A549 (cell line): ENCODE measurements around the gene AUTS2. TPM values are rescaled to one million over a fixed set of nuclear protein-coding genes. Genes with fewer than 3 reads are reported as not detected.

Source experiments
- ATAC-seq, 2 experiments: fragments of 200-7000 bp in 1 of 2; fragments of >200 bp in 1 of 2; cut with Nextera tagmentation in 1 of 2; cut with Tn5 transposase in 1 of 2; 3 replicates each; pipeline versions ENCODE4 v1.8.0 to v1.9.1; 2018 to 2020; ENCODE audit warnings: mild to moderate bottlenecking in 1 of 2, moderate library complexity in 1 of 2
- CTCF ChIA-PET: fragments of 300-600 bp; sonication (Branson Sonifier 250); formaldehyde crosslinking; extraction: SDS; loops from one replicate; lab custom pipeline; 2021; ENCODE audit warnings: antibody characterized with exemption, inconsistent platforms; lab: Yijun Ruan, JAX
- POLR2A ChIA-PET: fragments of 350-600 bp; formaldehyde crosslinking; extraction: SDS; loops from one replicate; lab custom pipeline; 2021; ENCODE audit warnings: antibody characterized with exemption, inconsistent platforms; lab: Yijun Ruan, JAX
- DNase-seq, 2 experiments: peaks; one replicate each; pipeline versions ENCODE4 v3.0.0 to v3.0.0-alpha.2; 2011 to 2016; ENCODE audit warnings: low read depth in 1 of 2, low spot score in 1 of 2
- FAIRE-seq: peaks from 2 replicates; lab custom pipeline; 2011; peaks lifted over from hg19 to GRCh38; lab: Jason Lieb, UNC
- H3K27ac ChIP-seq, 2 experiments: fragments of >200 bp; sonication (Bioruptor Twin); formaldehyde crosslinking; 3 replicates each; pipeline ENCODE4 v1.5.1; 2016 to 2017
- H3K4me1 ChIP-seq: fragments of >200 bp; sonication (Bioruptor Twin); formaldehyde crosslinking; 3 replicates; pipeline ENCODE4 v1.6.1; 2016
- H3K4me2 ChIP-seq: fragments of >200 bp; sonication (Bioruptor Twin); formaldehyde crosslinking; 3 replicates; pipeline ENCODE4 v1.6.1; 2016
- H3K4me3 ChIP-seq: fragments of >200 bp; sonication (Bioruptor Twin); formaldehyde crosslinking; 3 replicates; pipeline ENCODE4 v1.5.1; 2016
- H3K9me3 ChIP-seq: fragments of >200 bp; sonication (Bioruptor Twin); formaldehyde crosslinking; 3 replicates; pipeline ENCODE4 v1.6.1; 2016
- CBX8 ChIP-seq: fragments of 200-600 bp; sonication (generic); IDR thresholded peaks from 2 replicates; pipeline ENCODE4 v1.6.1; 2016
- CEBPB ChIP-seq, 2 experiments: fragments of >200 bp in 1 of 2; sonication (Bioruptor Twin) in 1 of 2; formaldehyde crosslinking in 1 of 2; IDR thresholded peaks; 2 replicates each; pipeline ENCODE4 v1.6.1; 2012 to 2016
- EHMT2 ChIP-seq: fragments of 200-600 bp; sonication (generic); IDR thresholded peaks from 2 replicates; pipeline ENCODE4 v1.6.1; 2016; ENCODE audit warnings: antibody characterized with exemption, low read depth, mild to moderate bottlenecking, moderate library complexity
- ELK1 ChIP-seq: fragments of 150-350 bp; IDR thresholded peaks from 2 replicates; pipeline ENCODE4 v1.6.1; 2014; ENCODE audit warnings: low read depth, mild to moderate bottlenecking, low read length
- FOSL2 ChIP-seq, 2 experiments: fragments of 450-650 bp in 1 of 2; fragments of >200 bp in 1 of 2; sonication (Bioruptor Twin) in 1 of 2; formaldehyde crosslinking; IDR thresholded peaks; 2 replicates each; pipeline versions ENCODE4 v1.5.0 to v1.6.1; 2016 to 2020; ENCODE audit warnings: mild to moderate bottlenecking in 1 of 2, moderate library complexity in 1 of 2
- FOXS1 ChIP-seq: fragments of 250-450 bp; sonication (Bioruptor Pico); IDR thresholded peaks from 2 replicates; pipeline ENCODE4 v1.5.0; 2020; ENCODE audit warnings: mild to moderate bottlenecking, moderate library complexity
- HMGXB4 ChIP-seq: fragments of 250-450 bp; sonication (Bioruptor Pico); IDR thresholded peaks from 2 replicates; pipeline ENCODE4 v1.5.0; 2021; ENCODE audit warnings: mild to moderate bottlenecking, moderate library complexity, borderline replicate concordance
- HOXB13 ChIP-seq: fragments of 250-450 bp; sonication (Bioruptor Pico); IDR thresholded peaks from 2 replicates; pipeline ENCODE4 v1.5.0; 2020; ENCODE audit warnings: low read depth, mild to moderate bottlenecking, moderate library complexity
- JUN ChIP-seq, 2 experiments: fragments of >200 bp; sonication (Bioruptor Twin); formaldehyde crosslinking; IDR thresholded peaks; 2 replicates in 1 of 2; 3 replicates in 1 of 2; pipeline ENCODE4 v1.6.1; 2016 to 2017
- JUNB ChIP-seq: fragments of >200 bp; sonication (Bioruptor Twin); formaldehyde crosslinking; IDR thresholded peaks from 2 replicates; pipeline ENCODE4 v1.6.1; 2016
- KDM1A ChIP-seq: fragments of 200-600 bp; sonication (generic); IDR thresholded peaks from 2 replicates; pipeline ENCODE4 v1.6.1; 2016; ENCODE audit warnings: low read depth, mild to moderate bottlenecking
- MAFK ChIP-seq: fragments of 450-650 bp; IDR thresholded peaks from 2 replicates; pipeline ENCODE4 v1.6.1; 2014; ENCODE audit not compliant: partially characterized antibody
- NR3C1 ChIP-seq: fragments of >200 bp; sonication (Bioruptor Twin); formaldehyde crosslinking; IDR thresholded peaks from 3 replicates; pipeline ENCODE4 v1.6.1; 2017
- PHF8 ChIP-seq: fragments of 200-600 bp; sonication (generic); IDR thresholded peaks from 2 replicates; pipeline ENCODE4 v1.6.1; 2016; ENCODE audit warnings: low read depth, mild to moderate bottlenecking, antibody characterized with exemption, moderate library complexity, borderline replicate concordance
- RARB ChIP-seq: fragments of 250-450 bp; sonication (Bioruptor Pico); IDR thresholded peaks from 2 replicates; pipeline ENCODE4 v1.8.0; 2021; ENCODE audit warnings: mild to moderate bottlenecking, moderate library complexity
- RCOR1 ChIP-seq: fragments of 150-350 bp; IDR thresholded peaks from 2 replicates; pipeline ENCODE4 v1.6.1; 2014; ENCODE audit warnings: antibody characterized with exemption, low read length, low read depth
- USF2 ChIP-seq: fragments of 450-650 bp; IDR thresholded peaks from 2 replicates; pipeline ENCODE4 v1.6.1; 2014; ENCODE audit warnings: antibody characterized with exemption
- ZSCAN20 ChIP-seq: fragments of 250-450 bp; sonication (Bioruptor Pico); IDR thresholded peaks from 2 replicates; pipeline ENCODE4 v1.8.0; 2022; ENCODE audit warnings: mild to moderate bottlenecking, moderate library complexity
- WGBS: methylation state at CpG from one replicate; pipeline ENCODE4 v1.1.6; 2017; ENCODE audit errors: missing lambda C conversion rate; 5-methylcytosine and 5-hydroxymethylcytosine counted together
- polyA plus RNA-seq, 4 experiments: library from polyadenylated mRNA; depleted of rRNA in 3 of 4; stranded (reverse); fragments of >200 nt; fragmentation: RNase III in 1 of 4; extraction: RNeasy Plus Mini Kit Qiagen cat#74134 plus additional on column Dnase treatment in 1 of 4; gene quantifications; 2 replicates in 3 of 4; 3 replicates in 1 of 4; pipeline ENCODE4 v1.2.3, GENCODE V29; 2011 to 2017
- TF ChIP-seq, protein P1 (sequence below): IDR thresholded peaks from 2 replicates; pipeline ENCODE4 v1.6.1; 2012; ENCODE audit warnings: low read depth, borderline replicate concordance
- TF ChIP-seq, protein P2 (sequence below): fragments of >200 bp; sonication (Bioruptor Twin); formaldehyde crosslinking; IDR thresholded peaks from 3 replicates; pipeline ENCODE4 v1.5.1; 2016
- TF ChIP-seq, protein P3 (sequence below): IDR thresholded peaks from 2 replicates; pipeline ENCODE4 v1.6.1; 2012

The AUTS2 gene
- polyA plus RNA-seq, 2 of the 4 experiments (the other 2 are of a cell fraction), result 1.6 to 3.6 TPM

GRCh38 chr7:70474639-70475234 is 876.5 kb downstream of the AUTS2 start:
- no peak for TF ChIP-seq KDM1A
- no peak for TF ChIP-seq JUN (IDR thresholded peaks at IDR 0.05)
- TF ChIP-seq CEBPB (IDR thresholded peaks at IDR 0.05), result no peak
- TF ChIP-seq HOXB13 (CRISPR knock-in tag), result no peak
- TF ChIP-seq, protein P1, sequence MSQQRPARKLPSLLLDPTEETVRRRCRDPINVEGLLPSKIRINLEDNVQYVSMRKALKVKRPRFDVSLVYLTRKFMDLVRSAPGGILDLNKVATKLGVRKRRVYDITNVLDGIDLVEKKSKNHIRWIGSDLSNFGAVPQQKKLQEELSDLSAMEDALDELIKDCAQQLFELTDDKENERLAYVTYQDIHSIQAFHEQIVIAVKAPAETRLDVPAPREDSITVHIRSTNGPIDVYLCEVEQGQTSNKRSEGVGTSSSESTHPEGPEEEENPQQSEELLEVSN, result no peak
- TF ChIP-seq, protein P2, sequence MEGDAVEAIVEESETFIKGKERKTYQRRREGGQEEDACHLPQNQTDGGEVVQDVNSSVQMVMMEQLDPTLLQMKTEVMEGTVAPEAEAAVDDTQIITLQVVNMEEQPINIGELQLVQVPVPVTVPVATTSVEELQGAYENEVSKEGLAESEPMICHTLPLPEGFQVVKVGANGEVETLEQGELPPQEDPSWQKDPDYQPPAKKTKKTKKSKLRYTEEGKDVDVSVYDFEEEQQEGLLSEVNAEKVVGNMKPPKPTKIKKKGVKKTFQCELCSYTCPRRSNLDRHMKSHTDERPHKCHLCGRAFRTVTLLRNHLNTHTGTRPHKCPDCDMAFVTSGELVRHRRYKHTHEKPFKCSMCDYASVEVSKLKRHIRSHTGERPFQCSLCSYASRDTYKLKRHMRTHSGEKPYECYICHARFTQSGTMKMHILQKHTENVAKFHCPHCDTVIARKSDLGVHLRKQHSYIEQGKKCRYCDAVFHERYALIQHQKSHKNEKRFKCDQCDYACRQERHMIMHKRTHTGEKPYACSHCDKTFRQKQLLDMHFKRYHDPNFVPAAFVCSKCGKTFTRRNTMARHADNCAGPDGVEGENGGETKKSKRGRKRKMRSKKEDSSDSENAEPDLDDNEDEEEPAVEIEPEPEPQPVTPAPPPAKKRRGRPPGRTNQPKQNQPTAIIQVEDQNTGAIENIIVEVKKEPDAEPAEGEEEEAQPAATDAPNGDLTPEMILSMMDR, result no peak
- TF ChIP-seq CBX8, result no peak
- TF ChIP-seq NR3C1, result no peak
- TF ChIP-seq PHF8, result no peak
- no peak for TF ChIP-seq RCOR1
- no peak for TF ChIP-seq ZSCAN20
- no peak for TF ChIP-seq RARB
- TF ChIP-seq, protein P3, sequence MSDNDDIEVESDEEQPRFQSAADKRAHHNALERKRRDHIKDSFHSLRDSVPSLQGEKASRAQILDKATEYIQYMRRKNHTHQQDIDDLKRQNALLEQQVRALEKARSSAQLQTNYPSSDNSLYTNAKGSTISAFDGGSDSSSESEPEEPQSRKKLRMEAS, result no peak
- TF ChIP-seq USF2, result no peak
- no peak for TF ChIP-seq JUNB
- TF ChIP-seq MAFK, result no peak
- TF ChIP-seq FOSL2 (IDR thresholded peaks at IDR 0.05), result no peak
- no peak for TF ChIP-seq FOSL2 (CRISPR knock-in tag; IDR thresholded peaks at IDR 0.05)
- 31% methylated on average over 5 of the region's 5 CpGs for WGBS
- CTCF ChIA-PET, result no interaction called here
- POLR2A ChIA-PET, result no interaction called here
- no peak overlapping the region for H3K27ac ChIP-seq
- ATAC-seq (no peak), FAIRE-seq (no peak), DNase-seq (no peak)
- H3K4me1 ChIP-seq, result 0 out of 3 replicates have a peak, but pooled peaks cover 5% of the 10 kb centered on the region
- no peak overlapping the region for H3K4me3 ChIP-seq
- H3K9me3 ChIP-seq, result no peaks in the 10 kb centered on the region
- no peak overlapping the region for H3K4me2 ChIP-seq

GRCh38 chr7:70477036-70478010 is 879.0 kb downstream of the AUTS2 start:
- H3K9me3 ChIP-seq, result no peaks in the 10 kb centered on the region
- DNase-seq, result no peak
- POLR2A ChIA-PET, result no interaction called here
- no peak for FAIRE-seq
- H3K27ac ChIP-seq, result no peak overlapping the region
- 16% methylated on average over 7 of the region's 7 CpGs for WGBS
- H3K4me2 ChIP-seq, result no peak overlapping the region
- H3K4me3 ChIP-seq, result no peak overlapping the region
- CTCF ChIA-PET, result no interaction called here
- H3K4me1 ChIP-seq, result 0 out of 3 replicates have a peak, but pooled peaks cover 5% of the 10 kb centered on the region
- ATAC-seq, result no peak
- TF ChIP-seq ELK1 (no peak), EHMT2 (no peak), HMGXB4 (no peak), NR3C1 (no peak), PHF8 (no peak), FOXS1 (no peak)
